Osteoblast (primary cell): ENCODE measurements around the gene ROBO4. TPM values are rescaled to one million over a fixed set of nuclear protein-coding genes. Genes with fewer than 3 reads are reported as not detected.

Source experiments
- DNase-seq: peaks from one replicate; pipeline ENCODE4 v3.0.0; 2011; ENCODE audit warnings: low spot score, mixed read lengths; ENCODE audit not compliant: insufficient read length; ENCODE audit errors: missing footprints
- H2AFZ ChIP-seq: 2 replicates; pipeline ENCODE4 v1.6.0; 2011; ENCODE audit warnings: mild to moderate bottlenecking, low read length
- H3K27ac ChIP-seq: 2 replicates; pipeline ENCODE4 v1.5.1; 2011; ENCODE audit warnings: mild to moderate bottlenecking, low read depth, low read length, moderate library complexity
- H3K27me3 ChIP-seq: 2 replicates; pipeline ENCODE4 v1.6.0; 2012; ENCODE audit warnings: mild to moderate bottlenecking, control low read depth, inconsistent platforms, low read length, moderate library complexity; ENCODE audit not compliant: insufficient read depth
- H3K36me3 ChIP-seq: 2 replicates; pipeline ENCODE4 v1.5.1; 2011; ENCODE audit warnings: mild to moderate bottlenecking, low read length, control low read depth, moderate library complexity; ENCODE audit not compliant: insufficient read depth
- H3K4me1 ChIP-seq: 2 replicates; pipeline ENCODE4 v1.5.1; 2011; ENCODE audit warnings: mild to moderate bottlenecking, low read length, control low read depth, moderate library complexity; ENCODE audit not compliant: insufficient read depth
- H3K4me2 ChIP-seq: 2 replicates; pipeline ENCODE4 v1.6.0; 2011; ENCODE audit warnings: mild to moderate bottlenecking, low read length; ENCODE audit not compliant: insufficient read depth
- H3K4me3 ChIP-seq: fragments of 200-600 bp; sonication (generic); 3 replicates; pipeline ENCODE4 v1.5.1; 2012; ENCODE audit warnings: mild to moderate bottlenecking, low read length, inconsistent platforms; ENCODE audit not compliant: insufficient read depth
- H3K79me2 ChIP-seq: 2 replicates; pipeline ENCODE4 v1.6.0; 2012; ENCODE audit warnings: mild to moderate bottlenecking, low read length, control low read depth, inconsistent platforms; ENCODE audit not compliant: insufficient read depth
- H3K9me3 ChIP-seq: 2 replicates; pipeline ENCODE4 v1.5.1; 2011; ENCODE audit warnings: low read depth, low read length, control low read depth
- H4K20me1 ChIP-seq: 2 replicates; pipeline ENCODE4 v1.6.0; 2012; ENCODE audit warnings: mild to moderate bottlenecking, low read length, control low read depth; ENCODE audit not compliant: insufficient read depth
- total RNA-seq: library from RNA; depleted of rRNA; stranded (reverse); fragments of >200 nt; gene quantifications from 2 replicates; pipeline ENCODE4 v1.2.3, GENCODE V29; 2012
- TF ChIP-seq, protein P1 (sequence below): IDR thresholded peaks from 2 replicates; pipeline ENCODE4 v1.5.1; 2011; ENCODE audit warnings: mild to moderate bottlenecking, low read depth, low read length, moderate library complexity; ENCODE audit errors: extremely low read depth

ROBO4 gene
- total RNA-seq, 1 donor = 0.36 TPM

DNA sequence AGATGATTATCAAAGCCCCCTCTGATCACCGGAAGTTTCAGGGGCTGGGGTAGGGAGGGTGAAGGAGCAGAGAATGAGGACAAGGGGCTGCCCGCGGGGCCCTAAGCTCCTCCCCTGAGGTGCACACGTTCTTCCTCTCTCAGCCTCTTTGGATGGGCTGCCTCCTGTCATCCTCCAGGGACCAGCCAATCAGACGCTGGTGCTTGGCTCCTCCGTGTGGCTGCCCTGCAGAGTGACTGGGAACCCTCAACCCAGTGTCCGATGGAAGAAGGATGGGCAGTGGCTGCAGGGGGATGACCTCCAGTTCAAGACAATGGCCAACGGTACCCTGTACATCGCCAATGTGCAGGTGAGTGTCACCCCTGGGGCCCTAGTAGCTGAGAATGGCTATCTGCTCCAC lies 24.9 kb downstream of the ROBO4 start:
- Histone ChIP-seq H3K36me3 (no peaks in the 10 kb centered on the region), H3K27me3 (peaks cover 63% of the 10 kb centered on the region)
- DNase-seq = peak; percentile 85

DNA sequence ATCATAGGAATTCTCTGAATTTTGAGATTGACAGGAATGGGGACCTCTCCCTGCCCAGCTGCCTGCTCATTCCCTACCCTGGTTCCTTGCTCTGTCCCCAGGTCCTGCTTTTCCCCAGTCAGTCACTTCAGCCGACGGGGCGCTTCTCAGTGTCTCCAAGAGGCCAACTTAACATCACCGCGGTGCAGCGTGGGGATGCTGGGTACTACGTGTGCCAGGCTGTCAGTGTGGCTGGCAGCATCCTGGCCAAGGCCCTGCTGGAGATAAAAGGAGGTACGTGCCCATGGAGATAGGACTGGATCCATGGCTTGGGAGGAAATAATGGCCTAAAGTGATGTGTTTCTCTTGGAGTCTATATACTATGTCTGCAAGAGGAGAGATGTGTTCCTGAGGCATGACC lies 25.4 kb downstream of the ROBO4 start:
- Histone ChIP-seq H4K20me1 (no peaks in the 10 kb centered on the region), H3K79me2 (no peaks in the 10 kb centered on the region), H3K27me3 (peaks cover 66% of the 10 kb centered on the region), H3K4me2 (no peak overlapping the region), H3K4me1 (no peaks in the 10 kb centered on the region), H3K27ac (no peak overlapping the region), H3K9me3 (no peaks in the 10 kb centered on the region), H3K4me3 (no peak overlapping the region), H2AFZ (no peak overlapping the region), H3K36me3 (no peaks in the 10 kb centered on the region)
- TF ChIP-seq, protein P1, sequence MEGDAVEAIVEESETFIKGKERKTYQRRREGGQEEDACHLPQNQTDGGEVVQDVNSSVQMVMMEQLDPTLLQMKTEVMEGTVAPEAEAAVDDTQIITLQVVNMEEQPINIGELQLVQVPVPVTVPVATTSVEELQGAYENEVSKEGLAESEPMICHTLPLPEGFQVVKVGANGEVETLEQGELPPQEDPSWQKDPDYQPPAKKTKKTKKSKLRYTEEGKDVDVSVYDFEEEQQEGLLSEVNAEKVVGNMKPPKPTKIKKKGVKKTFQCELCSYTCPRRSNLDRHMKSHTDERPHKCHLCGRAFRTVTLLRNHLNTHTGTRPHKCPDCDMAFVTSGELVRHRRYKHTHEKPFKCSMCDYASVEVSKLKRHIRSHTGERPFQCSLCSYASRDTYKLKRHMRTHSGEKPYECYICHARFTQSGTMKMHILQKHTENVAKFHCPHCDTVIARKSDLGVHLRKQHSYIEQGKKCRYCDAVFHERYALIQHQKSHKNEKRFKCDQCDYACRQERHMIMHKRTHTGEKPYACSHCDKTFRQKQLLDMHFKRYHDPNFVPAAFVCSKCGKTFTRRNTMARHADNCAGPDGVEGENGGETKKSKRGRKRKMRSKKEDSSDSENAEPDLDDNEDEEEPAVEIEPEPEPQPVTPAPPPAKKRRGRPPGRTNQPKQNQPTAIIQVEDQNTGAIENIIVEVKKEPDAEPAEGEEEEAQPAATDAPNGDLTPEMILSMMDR = no peak
- no peak for DNase-seq

More for the DNA sequence above, 24.9 kb downstream of the ROBO4 start:
- Histone ChIP-seq H3K4me3 (no peak overlapping the region), H4K20me1 (no peaks in the 10 kb centered on the region), H3K4me2 (no peak overlapping the region), H3K79me2 (no peaks in the 10 kb centered on the region), H2AFZ (no peak overlapping the region), H3K9me3 (no peaks in the 10 kb centered on the region), H3K27ac (no peak overlapping the region), H3K4me1 (no peaks in the 10 kb centered on the region)
- TF ChIP-seq, protein P1 = no peak

DNA sequence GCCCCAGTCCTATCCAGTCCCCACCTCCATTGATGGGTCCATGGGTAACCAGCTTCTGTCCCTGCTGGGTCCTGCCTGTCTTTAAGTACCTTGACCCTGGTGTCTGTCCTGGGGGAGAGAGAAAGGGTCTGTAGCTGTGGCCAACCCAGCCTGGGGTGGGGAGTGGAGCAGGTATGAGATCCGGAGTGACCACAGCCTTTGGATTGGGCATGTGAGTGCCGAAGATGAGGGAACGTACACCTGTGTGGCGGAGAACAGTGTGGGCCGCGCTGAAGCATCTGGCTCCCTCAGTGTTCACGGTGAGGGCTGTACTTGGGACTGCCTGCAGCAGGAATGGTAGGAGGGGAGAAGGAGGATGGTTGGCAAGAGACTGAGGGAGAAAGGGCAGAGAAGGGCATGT lies 27.2 kb downstream of the ROBO4 start:
- peaks cover 3% of the 10 kb centered on the region for H3K4me1 ChIP-seq
- no peaks in the 10 kb centered on the region for H3K36me3 ChIP-seq
- no peaks in the 10 kb centered on the region for H3K79me2 ChIP-seq
- DNase-seq = no peak
- no peak overlapping the region for H3K4me3 ChIP-seq
- H3K9me3 ChIP-seq = no peaks in the 10 kb centered on the region
- peaks cover 84% of the 10 kb centered on the region for H3K27me3 ChIP-seq
- no peaks in the 10 kb centered on the region for H4K20me1 ChIP-seq
- no peak overlapping the region for H3K4me2 ChIP-seq
- no peak overlapping the region for H2AFZ ChIP-seq
- TF ChIP-seq, protein P1 = no peak
- H3K27ac ChIP-seq = no peak overlapping the region

DNA sequence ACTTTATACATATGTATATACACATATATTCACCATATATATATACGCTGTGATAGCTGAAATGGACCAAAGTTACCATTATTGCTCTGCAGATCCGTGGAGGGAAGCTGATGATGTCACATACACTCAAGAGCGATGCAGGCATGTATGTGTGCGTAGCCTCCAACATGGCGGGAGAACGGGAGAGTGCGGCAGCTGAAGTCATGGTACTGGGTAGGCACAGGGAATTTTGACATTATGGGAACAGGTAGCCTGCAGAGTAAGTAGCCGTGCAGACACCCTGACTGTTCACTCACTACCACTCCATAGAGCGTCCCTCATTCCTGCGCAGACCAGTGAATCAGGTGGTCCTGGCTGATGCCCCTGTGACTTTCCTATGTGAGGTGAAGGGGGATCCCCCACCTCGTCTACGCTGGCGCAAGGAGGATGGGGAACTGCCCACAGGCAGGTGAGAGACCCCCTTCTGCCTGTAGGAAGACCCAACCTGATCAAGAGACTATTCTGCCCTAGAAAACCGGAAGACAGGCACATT lies 27.7 kb downstream of the ROBO4 start:
- no peaks in the 10 kb centered on the region for H4K20me1 ChIP-seq
- no peaks in the 10 kb centered on the region for H3K79me2 ChIP-seq
- H3K4me2 ChIP-seq = no peak overlapping the region
- peaks cover 89% of the 10 kb centered on the region for H3K27me3 ChIP-seq
- no peak overlapping the region for H3K27ac ChIP-seq
- H2AFZ ChIP-seq = no peak overlapping the region
- H3K4me1 ChIP-seq = peaks cover 3% of the 10 kb centered on the region
- TF ChIP-seq, protein P1 = no peak
- DNase-seq = no peak
- no peaks in the 10 kb centered on the region for H3K9me3 ChIP-seq
- H3K36me3 ChIP-seq = no peaks in the 10 kb centered on the region
- no peak overlapping the region for H3K4me3 ChIP-seq
